HG03439 (cell line): ENCODE data around the gene NAPA.

Experiments used
- ATAC-seq: cut with Tn5 transposase; IDR thresholded peaks from one replicate; pipeline ENCODE4 v1.9.1; 2021; ENCODE audit warnings: mild to moderate bottlenecking, moderate library complexity; ENCODE audit not compliant: unreplicated experiment

The NAPA gene

DNA sequence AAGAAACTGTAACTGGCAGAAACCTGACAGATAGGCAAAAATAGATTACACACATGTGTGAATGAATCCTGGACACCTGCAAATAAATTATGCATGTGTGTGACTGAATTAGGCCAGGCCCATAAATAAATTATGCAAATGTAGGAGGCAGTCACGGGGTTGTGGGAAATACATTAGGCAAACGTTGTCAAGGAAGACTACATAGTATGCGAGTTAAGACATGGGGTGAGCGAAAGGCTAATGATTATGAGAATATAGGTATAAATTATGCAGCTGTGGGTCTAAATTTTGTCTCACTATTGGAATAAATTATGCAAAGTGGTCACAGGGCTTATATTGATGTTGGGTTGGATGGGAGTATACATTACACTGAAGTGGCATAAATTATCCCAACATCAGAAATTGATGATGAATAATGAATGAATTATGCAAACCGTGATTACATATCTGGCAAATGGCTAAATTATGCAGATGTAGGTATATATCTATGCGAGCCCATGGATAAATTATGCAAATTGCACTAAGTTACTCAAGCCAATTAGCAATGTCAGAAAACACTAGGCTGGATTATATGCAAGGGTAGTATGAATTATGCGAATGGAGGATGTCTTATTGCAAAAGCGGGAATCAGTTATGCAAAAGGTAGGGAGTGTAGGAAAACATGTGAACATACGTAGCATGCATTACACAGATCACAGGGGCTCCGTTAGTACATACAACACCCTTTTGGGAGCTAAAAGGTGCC lies 50.0 kb downstream of the NAPA start:
- ATAC-seq = no peak

GRCh38 chr19:47461876-47462275 lies 53.0 kb downstream of the NAPA start:
- no peak for ATAC-seq

GRCh38 chr19:47459477-47459876 lies 55.4 kb downstream of the NAPA start:
- ATAC-seq = no peak

DNA sequence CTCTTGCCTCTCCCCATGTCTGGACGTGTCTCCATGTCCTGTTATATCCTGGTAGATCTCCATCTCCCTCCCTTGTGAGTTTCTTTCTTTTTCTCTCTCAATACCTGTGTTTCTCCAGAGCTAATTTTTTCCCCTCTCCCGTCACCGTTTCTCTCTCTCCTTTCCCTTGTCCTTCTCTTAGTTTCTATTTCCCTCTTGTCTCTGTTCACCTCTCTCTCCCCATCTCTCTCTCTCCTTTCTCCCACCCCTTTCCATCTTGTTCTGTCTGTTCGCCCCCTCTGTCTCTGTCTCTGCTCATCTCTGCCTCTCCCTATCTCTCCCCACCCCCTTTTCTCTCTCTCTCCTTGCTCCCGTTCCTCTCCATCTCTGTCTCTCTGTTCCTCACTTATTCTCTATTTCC lies 56.2 kb downstream of the NAPA start:
- no peak for ATAC-seq

- ATAC-seq = no peak
Observed at GRCh38 chr19:47456721-47457474, 58.0 kb downstream of the NAPA start.

- ATAC-seq = no peak
Observed at GRCh38 chr19:47450478-47450877, 64.4 kb downstream of the NAPA start.

GRCh38 chr19:47448360-47448727 lies 66.5 kb downstream of the NAPA start:
- no peak for ATAC-seq

DNA sequence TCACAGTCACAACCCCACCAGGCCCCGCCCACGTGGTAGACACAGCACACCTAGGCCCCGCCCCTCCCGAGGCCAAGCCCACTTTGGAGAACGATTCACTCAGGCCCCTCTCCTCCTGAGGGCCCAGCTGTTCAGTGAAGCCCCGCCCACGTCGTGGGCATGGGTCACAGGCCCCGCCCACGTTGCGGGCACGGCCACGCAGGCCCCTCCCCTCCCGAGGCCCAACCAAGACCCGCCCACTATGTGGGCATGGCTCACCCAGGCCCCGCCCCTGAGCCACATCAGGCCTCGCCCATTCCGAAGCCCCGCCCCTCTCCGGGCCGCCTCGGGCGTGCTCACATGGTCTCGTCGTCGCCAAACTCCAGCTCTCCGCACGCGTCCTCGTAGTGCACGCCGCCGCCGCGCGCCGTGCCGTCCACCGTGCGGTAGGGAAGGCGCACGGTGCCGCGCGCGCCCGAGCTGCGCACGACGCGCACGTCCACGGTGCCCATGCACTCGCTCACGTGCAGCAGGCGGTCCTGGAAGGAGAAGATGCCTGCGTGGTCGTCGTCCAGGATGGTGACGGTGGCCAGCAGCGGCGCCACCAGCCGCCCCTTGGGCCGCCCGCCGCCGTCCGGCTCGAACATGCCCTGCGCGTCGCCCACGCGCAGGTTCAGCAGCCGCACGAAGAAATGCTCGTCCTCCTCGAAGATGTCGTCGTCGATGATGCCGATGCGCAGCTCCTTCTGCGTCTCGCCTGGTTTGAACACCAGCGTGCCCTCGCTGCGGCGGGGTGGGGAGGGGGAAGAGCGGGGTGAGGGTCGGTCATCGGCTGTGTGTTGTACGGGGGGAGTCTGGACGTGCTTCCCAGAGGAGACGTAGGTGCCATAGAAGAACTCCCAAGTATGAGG lies 67.1 kb downstream of the NAPA start:
- no peak for ATAC-seq

GRCh38 chr19:47446534-47447469 lies 68.1 kb downstream of the NAPA start:
- ATAC-seq = no peak

DNA sequence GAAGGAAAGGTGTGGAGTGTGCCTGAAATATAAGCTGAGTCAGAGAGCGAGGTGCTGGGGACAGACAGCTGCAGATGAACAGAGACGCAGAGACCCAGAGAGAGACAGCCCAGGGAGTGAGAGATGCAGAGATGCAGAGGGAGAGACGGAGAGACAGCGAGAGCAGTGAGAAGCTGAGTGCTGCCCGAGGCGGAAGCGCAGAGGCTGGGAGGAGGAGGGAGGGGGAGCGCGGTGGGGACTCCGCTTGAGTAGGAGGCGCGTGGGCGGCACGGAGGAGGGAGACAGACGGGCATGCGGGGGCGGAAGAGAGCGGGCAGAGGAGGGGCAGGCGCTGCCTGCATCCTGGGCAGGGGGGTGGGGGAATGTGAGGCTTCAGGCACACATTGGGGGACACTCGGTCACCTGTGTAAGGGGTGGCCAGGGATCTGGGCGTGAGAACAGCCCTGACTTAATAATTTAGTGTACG lies 68.9 kb downstream of the NAPA start:
- ATAC-seq = no peak

GRCh38 chr19:47445527-47445926 lies 69.3 kb downstream of the NAPA start:
- ATAC-seq = no peak

DNA sequence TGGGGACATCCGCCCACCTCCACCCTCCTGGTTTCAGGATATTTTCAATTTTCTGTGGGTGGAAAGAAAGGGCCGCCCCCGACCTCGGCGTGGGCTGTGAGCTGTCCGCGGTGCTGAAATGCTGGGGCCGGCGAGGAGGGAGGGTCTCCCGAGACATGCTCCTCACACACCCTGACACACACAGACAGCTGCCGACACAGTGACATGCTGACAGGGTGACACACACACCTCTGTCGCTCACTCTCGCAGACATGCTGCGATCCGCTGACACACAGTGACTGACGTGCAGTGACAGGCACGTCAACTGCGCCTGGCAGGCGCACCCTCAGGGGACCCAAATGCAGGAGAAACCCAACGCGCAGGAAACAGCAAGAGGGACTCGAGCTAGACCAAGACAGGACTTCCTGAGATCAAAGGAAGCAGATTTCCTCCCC lies 70.5 kb downstream of the NAPA start:
- ATAC-seq = no peak

DNA sequence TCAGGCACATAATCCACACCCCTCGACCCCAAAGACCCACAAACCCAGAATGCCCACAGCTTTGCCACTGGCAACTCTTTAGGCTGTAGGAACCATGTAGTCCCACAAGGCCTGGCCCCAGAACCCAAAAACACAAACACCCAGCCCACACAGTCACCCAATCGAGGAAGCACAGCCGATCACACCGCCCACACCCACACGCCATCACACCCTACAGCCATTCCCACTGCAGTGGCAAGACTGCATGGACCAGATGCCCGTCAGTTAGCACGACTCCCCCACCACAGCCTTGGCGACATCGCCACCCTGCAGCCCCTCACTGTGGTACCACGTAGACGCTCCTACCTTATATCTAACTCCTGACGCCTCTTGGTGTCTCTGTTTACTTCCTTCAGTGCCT lies 71.5 kb downstream of the NAPA start:
- ATAC-seq = no peak

DNA sequence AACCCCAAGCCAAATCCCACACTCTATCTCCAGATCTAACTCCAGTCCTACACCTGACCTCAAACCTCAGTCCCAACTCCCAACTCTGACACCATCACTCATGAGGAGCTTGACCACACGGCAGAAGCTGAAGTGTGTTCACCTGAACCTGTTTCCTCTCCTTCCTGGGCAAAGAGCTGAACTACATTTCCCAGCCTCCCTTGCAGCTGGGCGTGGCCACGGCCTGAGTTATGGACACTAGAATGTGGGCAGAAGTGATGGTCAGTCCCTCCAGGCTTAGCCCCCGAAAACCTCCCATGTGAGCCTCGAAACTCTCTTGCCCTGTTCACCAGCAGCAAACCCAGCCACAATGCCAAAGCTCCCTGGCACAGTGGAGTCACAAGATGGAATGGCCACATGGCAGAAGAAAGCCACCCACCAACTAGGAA lies 76.1 kb downstream of the NAPA start:
- ATAC-seq = no peak
